ENCODE data around the gene CARD11.

CARD11 gene

DNA sequence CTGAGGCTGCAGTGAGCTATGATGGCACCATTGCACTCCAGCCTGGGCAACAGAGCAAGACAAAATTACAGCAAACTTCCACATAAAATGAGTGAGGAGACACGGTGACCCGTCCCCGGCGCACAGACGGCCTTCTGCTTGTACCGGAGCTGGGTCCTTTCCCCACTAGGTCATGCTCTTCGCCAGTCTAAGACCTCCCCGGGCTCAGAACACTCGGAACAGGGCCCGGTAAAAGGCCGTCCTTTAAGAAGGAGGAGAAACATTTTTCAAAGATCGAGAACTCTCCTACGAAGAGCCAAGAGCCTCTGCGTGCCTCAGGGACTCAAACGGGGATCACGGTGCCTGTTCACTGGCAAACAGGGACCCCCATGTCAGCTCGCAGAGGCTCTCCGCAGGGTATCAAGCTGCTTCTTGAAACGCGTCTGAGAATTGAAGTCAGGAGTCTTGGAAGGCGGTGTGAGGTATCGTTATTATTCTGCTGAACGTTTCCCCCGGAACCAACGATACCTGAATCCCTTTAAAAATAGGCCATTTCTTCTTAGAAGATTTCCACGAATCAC, 9.0 kb downstream of the CARD11 start:
- TF ChIP-seq, protein P1, sequence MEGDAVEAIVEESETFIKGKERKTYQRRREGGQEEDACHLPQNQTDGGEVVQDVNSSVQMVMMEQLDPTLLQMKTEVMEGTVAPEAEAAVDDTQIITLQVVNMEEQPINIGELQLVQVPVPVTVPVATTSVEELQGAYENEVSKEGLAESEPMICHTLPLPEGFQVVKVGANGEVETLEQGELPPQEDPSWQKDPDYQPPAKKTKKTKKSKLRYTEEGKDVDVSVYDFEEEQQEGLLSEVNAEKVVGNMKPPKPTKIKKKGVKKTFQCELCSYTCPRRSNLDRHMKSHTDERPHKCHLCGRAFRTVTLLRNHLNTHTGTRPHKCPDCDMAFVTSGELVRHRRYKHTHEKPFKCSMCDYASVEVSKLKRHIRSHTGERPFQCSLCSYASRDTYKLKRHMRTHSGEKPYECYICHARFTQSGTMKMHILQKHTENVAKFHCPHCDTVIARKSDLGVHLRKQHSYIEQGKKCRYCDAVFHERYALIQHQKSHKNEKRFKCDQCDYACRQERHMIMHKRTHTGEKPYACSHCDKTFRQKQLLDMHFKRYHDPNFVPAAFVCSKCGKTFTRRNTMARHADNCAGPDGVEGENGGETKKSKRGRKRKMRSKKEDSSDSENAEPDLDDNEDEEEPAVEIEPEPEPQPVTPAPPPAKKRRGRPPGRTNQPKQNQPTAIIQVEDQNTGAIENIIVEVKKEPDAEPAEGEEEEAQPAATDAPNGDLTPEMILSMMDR (IDR thresholded peaks at IDR 0.05; ENCODE audit: control insufficient read depth, extremely low read depth, insufficient read depth) = no peak
- H3K4me3 ChIP-seq (ENCODE audit: low read depth, low read length) = no peak overlapping the region
- no peak for DNase-seq (ENCODE audit: low read depth)

DNA sequence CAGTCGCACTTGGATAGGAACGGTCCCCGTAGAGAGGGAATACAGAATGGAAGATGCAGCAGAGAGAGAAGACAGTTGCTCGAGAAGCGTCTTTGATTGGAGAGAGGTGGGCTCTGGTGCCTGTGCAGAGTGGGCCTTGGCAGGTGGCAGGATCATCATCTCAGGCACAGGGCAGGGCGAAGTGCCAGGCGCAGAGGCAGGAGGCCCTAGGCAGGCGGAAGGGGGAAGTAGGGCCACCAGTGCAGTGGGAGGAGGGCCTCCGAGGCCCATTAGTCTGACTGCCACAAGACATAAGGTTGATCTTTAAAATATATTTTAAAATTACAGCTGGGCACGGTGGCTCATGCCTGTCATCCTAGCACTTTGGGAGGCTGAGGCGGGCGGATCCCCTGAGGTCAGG, 10.1 kb downstream of the CARD11 start:
- DNase-seq (ENCODE audit: low read depth) = no peak
- no peak overlapping the region for H3K4me3 ChIP-seq (ENCODE audit: low read depth, low read length)
- TF ChIP-seq, protein P1 (IDR thresholded peaks at IDR 0.05; ENCODE audit: control insufficient read depth, extremely low read depth, insufficient read depth) = no peak

DNA sequence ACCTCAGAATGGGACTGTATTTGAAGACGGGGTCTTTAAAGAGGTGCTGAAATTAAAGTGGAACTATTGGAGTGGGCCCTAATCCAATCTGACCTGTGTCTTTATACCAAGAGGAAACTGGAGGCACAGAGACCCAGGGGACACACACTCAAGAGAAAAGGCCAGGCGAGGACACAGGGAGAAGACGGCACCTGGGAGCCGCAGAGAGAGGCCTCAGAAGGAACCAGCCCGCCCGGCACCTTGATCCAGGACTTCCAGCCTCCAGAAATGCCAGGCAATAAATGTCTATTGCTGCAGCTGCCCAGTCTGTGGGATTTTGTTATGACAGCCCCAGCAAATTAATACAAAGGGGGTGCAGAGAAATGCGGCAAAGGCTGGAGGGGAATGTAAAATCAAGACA, 10.5 kb downstream of the CARD11 start:
- no peak for DNase-seq (ENCODE audit: low read depth)
- TF ChIP-seq, protein P1 (IDR thresholded peaks at IDR 0.05; ENCODE audit: control insufficient read depth, extremely low read depth, insufficient read depth) = no peak
- H3K4me3 ChIP-seq (ENCODE audit: low read depth, low read length) = no peak overlapping the region

DNA sequence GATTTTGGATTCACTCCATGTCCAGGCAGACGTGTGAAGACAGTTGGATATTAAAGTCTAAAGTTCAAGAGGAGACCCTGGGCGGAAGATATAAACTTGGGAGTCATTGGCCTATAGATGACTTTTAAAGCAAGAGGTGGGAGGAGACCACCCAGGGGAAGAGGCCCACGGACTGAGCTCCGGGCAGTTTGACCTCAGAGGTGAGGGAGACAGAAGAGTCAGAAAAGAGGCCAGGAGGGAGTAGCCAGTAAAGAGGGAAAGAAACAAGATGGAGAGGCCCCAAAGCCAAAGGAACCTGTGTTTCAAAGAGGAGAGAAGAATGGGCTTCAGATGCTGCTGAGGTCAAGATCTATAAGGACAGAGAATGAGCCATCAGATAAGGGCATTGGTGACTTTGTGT, 11.4 kb downstream of the CARD11 start:
- TF ChIP-seq, protein P1 (IDR thresholded peaks at IDR 0.05; ENCODE audit: control insufficient read depth, extremely low read depth, insufficient read depth) = no peak
- no peak for DNase-seq (ENCODE audit: low read depth)
- H3K4me3 ChIP-seq (ENCODE audit: low read depth, low read length) = no peak overlapping the region

DNA sequence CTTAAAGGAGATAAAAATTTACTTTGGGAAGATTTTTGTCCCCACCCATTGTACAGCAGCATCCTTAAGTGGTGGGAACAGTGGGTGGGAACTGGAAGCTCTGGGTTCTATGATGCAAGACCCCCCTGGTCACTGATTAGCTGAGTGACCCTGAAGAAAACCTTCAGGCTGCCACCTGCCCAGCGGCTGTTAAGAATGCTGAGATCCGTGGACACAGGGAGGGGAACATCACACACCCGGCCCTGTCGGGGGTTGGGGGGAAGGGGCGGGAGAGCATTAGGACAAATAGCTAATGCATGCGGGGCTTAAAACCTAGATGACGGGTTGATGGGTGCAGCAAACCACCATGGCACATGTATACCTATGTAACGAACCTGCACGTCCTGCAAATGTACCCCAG, 14.5 kb downstream of the CARD11 start:
- no peak for DNase-seq (ENCODE audit: low read depth)
- TF ChIP-seq, protein P1 (IDR thresholded peaks at IDR 0.05; ENCODE audit: control insufficient read depth, extremely low read depth, insufficient read depth) = no peak
- H3K4me3 ChIP-seq (ENCODE audit: low read depth, low read length) = no peak overlapping the region

DNA sequence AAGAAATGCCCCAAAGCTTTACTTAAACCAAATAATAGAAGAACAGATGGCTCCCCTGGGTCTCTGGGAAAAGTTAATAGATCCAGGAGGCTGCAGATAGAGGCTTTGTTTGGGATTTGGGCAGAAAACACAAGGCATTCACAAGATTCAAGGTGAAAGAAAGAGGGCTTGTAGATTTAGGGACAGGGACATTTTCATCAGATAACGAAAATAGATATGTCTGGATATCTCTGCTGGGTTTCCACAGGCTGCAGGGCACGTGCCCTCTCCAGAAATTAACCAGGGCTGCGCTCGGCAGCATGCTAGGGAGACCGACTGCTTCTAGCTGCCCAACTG, 14.9 kb downstream of the CARD11 start:
- no peak overlapping the region for H3K4me3 ChIP-seq (ENCODE audit: low read depth, low read length)
- DNase-seq (ENCODE audit: low read depth) = no peak
- TF ChIP-seq, protein P1 (IDR thresholded peaks at IDR 0.05; ENCODE audit: control insufficient read depth, extremely low read depth, insufficient read depth) = no peak

DNA sequence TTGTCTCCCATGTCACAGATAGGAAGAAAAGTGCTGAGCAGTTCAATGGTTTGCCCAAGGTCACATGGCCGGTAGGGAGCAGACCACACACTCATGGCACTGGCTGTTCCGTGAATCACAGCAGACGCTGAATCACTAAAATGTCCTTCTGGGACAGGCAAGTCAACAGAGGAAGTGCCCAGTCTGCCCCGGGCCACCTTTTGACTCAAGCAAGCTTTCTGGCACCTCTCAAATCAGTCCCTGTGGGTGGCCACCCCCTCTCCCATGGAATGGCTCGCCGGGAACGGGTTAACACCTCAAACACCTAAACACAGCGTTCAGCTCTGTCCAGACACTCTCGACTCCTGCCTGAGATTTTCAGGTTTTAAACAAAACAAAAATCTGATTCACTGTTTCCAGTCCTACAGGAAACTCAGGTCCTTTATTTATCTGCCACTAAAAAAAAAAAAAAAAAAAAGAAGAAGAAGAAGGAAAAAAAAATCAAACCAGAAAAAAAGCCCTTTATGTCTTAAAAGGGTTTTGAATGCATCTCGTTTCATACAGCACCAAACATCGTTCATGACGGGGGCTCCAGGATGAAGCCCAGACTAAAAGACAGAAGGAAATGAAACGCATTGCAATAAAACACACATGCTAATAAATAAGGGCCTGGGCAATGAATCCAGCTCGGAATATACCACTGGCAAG, 15.5 kb downstream of the CARD11 start:
- DNase-seq (ENCODE audit: low read depth) = no peak
- TF ChIP-seq, protein P1 (IDR thresholded peaks at IDR 0.05; ENCODE audit: control insufficient read depth, extremely low read depth, insufficient read depth) = no peak

More for the DNA sequence above, 15.5 kb downstream of the CARD11 start:
- H3K4me3 ChIP-seq (ENCODE audit: low read depth, low read length) = no peak overlapping the region

All from LNCaP clone FGC (cell line).